Measurements from ENCODE around the gene DRD4. TPM values are rescaled to one million over a fixed set of nuclear protein-coding genes. Genes with fewer than 3 reads are reported as not detected.

Gene DRD4
- total RNA-seq, 4 donors from 2014 or later = not detected

DNA sequence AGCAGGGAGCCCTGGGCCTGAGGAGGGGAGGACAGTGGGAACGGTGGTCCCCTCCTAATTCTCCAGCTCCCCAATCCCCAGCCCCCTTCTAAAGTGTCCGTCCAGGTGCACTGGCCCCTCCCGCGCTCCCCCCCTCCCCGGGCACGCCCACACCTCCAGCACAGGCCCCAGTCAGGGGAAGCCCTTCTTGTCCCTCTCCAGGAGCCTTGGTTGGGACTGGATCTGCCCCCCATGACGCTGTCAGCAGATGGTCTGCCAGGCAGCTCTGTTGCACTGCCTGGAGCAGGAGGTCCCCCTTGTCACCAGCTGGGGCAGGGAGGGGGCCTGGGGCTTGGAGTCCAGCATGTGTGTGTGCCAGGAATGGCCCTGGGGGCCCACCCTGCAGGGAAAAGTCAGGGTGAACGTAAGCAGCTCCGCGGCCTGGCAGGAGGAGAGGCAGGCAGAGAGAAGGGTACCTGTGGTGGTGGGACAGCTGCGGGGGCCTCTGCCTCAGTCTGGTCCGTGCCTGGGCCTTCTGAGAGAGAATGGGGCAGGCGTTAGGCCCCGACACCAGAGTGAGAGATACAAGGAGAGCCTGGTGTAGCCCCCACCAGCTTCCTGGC lies 22.9 kb upstream of the DRD4 start:
- peaks cover 0 to 37% of the 10 kb centered on the region in 2 donors for H3K36me3 ChIP-seq

GRCh38 chr11:614623-615503 lies 22.2 kb upstream of the DRD4 start:
- Histone ChIP-seq H3K36me3 (peaks cover 0 to 30% of the 10 kb centered on the region in 2 donors), H3K27ac (peak overlapping the region; percentile 91 to 94 (median 93)), H3K27me3 (no peaks in the 10 kb centered on the region), H3K4me1 (peaks cover 40 to 43% of the 10 kb centered on the region in 2 donors), H3K9me3 (no peaks in the 10 kb centered on the region), H3K4me3 (peak overlapping the region; percentile 66 to 85 (median 77))
- ATAC-seq (peak; percentile 27 to 51), DNase-seq (peak; percentile 62 to 80)
- TF ChIP-seq, protein P1, sequence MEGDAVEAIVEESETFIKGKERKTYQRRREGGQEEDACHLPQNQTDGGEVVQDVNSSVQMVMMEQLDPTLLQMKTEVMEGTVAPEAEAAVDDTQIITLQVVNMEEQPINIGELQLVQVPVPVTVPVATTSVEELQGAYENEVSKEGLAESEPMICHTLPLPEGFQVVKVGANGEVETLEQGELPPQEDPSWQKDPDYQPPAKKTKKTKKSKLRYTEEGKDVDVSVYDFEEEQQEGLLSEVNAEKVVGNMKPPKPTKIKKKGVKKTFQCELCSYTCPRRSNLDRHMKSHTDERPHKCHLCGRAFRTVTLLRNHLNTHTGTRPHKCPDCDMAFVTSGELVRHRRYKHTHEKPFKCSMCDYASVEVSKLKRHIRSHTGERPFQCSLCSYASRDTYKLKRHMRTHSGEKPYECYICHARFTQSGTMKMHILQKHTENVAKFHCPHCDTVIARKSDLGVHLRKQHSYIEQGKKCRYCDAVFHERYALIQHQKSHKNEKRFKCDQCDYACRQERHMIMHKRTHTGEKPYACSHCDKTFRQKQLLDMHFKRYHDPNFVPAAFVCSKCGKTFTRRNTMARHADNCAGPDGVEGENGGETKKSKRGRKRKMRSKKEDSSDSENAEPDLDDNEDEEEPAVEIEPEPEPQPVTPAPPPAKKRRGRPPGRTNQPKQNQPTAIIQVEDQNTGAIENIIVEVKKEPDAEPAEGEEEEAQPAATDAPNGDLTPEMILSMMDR (IDR thresholded peaks at IDR 0.05 in 4 of 5, conservative IDR thresholded peaks at IDR 0.05 in 1 of 5) = no peak
- no peak for TF ChIP-seq POLR2A (IDR thresholded peaks at IDR 0.05)
- in situ Hi-C loops (cut with MboI; ENCODE audit: low sequenced_read_pairs in 4 of 4) (no loop called here), intact Hi-C loops (cut with DNase I; ENCODE audit: low total_unique reads) (loop anchor here (2.0 kb wide), 1 partner anchor 46 kb away; no protein-coding TSS in a partner anchor)

More for the DNA sequence above, 22.9 kb upstream of the DRD4 start:
- ATAC-seq = no peak
- intact Hi-C loops (cut with DNase I; ENCODE audit: low total_unique reads) = loop anchor here (2.0 kb wide), 1 partner anchor 45 kb away; no protein-coding TSS in a partner anchor
- TF ChIP-seq POLR2A (IDR thresholded peaks at IDR 0.05) = no peak
- TF ChIP-seq, protein P1 (IDR thresholded peaks at IDR 0.05 in 4 of 5, conservative IDR thresholded peaks at IDR 0.05 in 1 of 5) = no peak
- Histone ChIP-seq H3K9me3 (no peaks in the 10 kb centered on the region), H3K27ac (peak overlapping the region; percentile 91 to 94 (median 93)), H3K27me3 (no peaks in the 10 kb centered on the region), H3K4me3 (peak overlapping the region in 2 of 4 donors; percentile 82 to 85), H3K4me1 (peaks cover 40 to 43% of the 10 kb centered on the region in 2 donors)
- in situ Hi-C loops (cut with MboI; ENCODE audit: low sequenced_read_pairs in 4 of 4) = no loop called here
- DNase-seq = no peak

DNA sequence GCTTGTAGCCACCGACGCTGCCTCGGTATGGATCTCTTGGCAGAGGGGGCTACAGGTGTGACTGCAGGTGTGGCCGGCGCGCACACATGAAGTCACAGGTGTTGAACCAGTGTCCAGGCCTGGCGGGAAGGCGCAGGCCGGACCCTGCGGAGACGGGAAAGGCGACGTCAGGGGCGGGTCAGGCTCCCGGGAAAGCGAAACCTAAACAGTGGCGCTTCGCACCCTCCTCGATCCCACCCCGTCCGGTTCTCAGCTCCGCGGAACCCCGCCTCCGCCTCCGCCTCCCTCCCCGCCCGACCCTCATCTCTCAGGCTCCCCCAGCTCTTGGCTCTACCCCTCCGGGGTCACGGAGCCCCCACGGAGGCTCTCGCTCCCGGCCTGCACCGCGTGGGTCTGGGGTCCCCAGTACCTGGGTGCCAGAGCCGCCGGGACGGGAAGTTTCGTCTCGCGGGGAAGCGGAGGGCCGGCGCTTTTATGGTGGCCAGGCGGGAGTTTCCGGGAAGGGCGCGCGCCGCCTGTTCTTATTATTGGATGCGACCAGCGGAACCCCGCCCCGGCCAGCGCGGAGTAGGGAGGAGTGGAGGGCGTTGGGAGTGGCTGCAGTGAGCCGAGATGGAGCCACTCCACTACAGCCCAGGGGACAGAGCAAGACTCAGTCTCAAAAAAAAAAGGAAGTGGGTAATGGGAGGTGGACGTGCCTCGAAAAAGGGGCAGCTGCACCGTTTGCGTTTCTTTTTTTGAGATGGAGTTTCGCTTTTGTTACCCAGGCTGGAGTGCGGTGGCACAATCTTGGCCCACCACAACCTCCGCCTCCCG lies 21.4 kb upstream of the DRD4 start, which contains the start of gene IRF7:
Gene IRF7, minus strand, starts transcription at position 447 of the 816 bp plus-strand sequence. CDS start 586 bp downstream, outside the sequence.
- H3K36me3 ChIP-seq = peaks cover 0 to 21% of the 10 kb centered on the region in 2 donors
- no peaks in the 10 kb centered on the region for H3K27me3 ChIP-seq
- in situ Hi-C loops (cut with MboI; ENCODE audit: low sequenced_read_pairs in 4 of 4) (no loop called here), intact Hi-C loops (cut with DNase I; ENCODE audit: low total_unique reads) (loop anchor here (2.0 kb wide), 1 partner anchor 47 kb away; no protein-coding TSS in a partner anchor)
- H3K9me3 ChIP-seq = no peaks in the 10 kb centered on the region
- peak within 1 kb of the TSS; percentile 91 to 94 (median 93) for H3K27ac ChIP-seq
- ATAC-seq (peak; percentile 61 to 75), DNase-seq (peak; percentile 87 to 92)
- H3K4me1 ChIP-seq = peaks cover 40 to 43% of the 10 kb centered on the region in 2 donors
- H3K4me3 ChIP-seq = peak within 1 kb of the TSS; percentile 66 to 85 (median 77)
- TF ChIP-seq, protein P1 (IDR thresholded peaks at IDR 0.05 in 4 of 5, conservative IDR thresholded peaks at IDR 0.05 in 1 of 5) = no peak
- TF ChIP-seq POLR2A (IDR thresholded peaks at IDR 0.05) = peak; percentile 84 to 92
